Stimulated activated CD4-positive, alpha-beta T cell treated with anti-CD3 and anti-CD28 coated beads, Interleukin-4, amount 100 ng/mL, for 24 hours (primary cell): ENCODE measurements around the gene ZNF48.
A peak's percentile ranks its signal among the peaks of the same experiment; 100 is the strongest.

Experiments used
- DNase-seq: peaks from one replicate; pipeline ENCODE4 v3.0.0-alpha.2; 2020

ZNF48 gene

GRCh38 chr16:30358990-30359870, 36.0 kb upstream of the ZNF48 start:
- DNase-seq, result no peak

GRCh38 chr16:30359871-30360170, 35.4 kb upstream of the ZNF48 start:
- no peak for DNase-seq

GRCh38 chr16:30361180-30361579, 34.0 kb upstream of the ZNF48 start:
- DNase-seq, result no peak

- no peak for DNase-seq
Observed at GRCh38 chr16:30365200-30365599, 30.0 kb upstream of the ZNF48 start.

GRCh38 chr16:30366511-30366910, 28.7 kb upstream of the ZNF48 start:
- DNase-seq, result no peak

GRCh38 chr16:30367349-30368009, 27.7 kb upstream of the ZNF48 start:
- DNase-seq, result no peak

- DNase-seq, result no peak
Observed at GRCh38 chr16:30368122-30368791, 27.0 kb upstream of the ZNF48 start.

GRCh38 chr16:30368792-30369090, 26.5 kb upstream of the ZNF48 start:
- DNase-seq, result no peak

- no peak for DNase-seq
Observed at GRCh38 chr16:30369091-30369937, 25.9 kb upstream of the ZNF48 start.

- no peak for DNase-seq
Observed at GRCh38 chr16:30369938-30370455, 25.2 kb upstream of the ZNF48 start.

- DNase-seq, result peak; percentile 99
Observed at GRCh38 chr16:30370456-30371247, 24.6 kb upstream of the ZNF48 start, which contains the start of gene TBC1D10B. TBC1D10B (minus strand) TSS chr16:30370494; CDS start chr16:30370183, 311 bp downstream.

- DNase-seq, result no peak
Observed at GRCh38 chr16:30371248-30371816, 23.9 kb upstream of the ZNF48 start.

- DNase-seq, result no peak
Observed at GRCh38 chr16:30372038-30372712, 23.0 kb upstream of the ZNF48 start.

- DNase-seq, result no peak
Observed at GRCh38 chr16:30372725-30373124, 22.5 kb upstream of the ZNF48 start.

- DNase-seq, result no peak
Observed at GRCh38 chr16:30374538-30374937, 20.7 kb upstream of the ZNF48 start, which contains the start of gene MYL11. MYL11 (plus strand) TSS chr16:30374802; CDS start chr16:30374858, 56 bp downstream.

- no peak for DNase-seq
Observed at GRCh38 chr16:30375864-30376263, 19.4 kb upstream of the ZNF48 start.

- no peak for DNase-seq
Observed at GRCh38 chr16:30376461-30376902, 18.7 kb upstream of the ZNF48 start.

- DNase-seq, result no peak
Observed at GRCh38 chr16:30377050-30377811, 18.0 kb upstream of the ZNF48 start.

GRCh38 chr16:30377812-30378235, 17.4 kb upstream of the ZNF48 start:
- peak; percentile 86 for DNase-seq
